Prostate gland (tissue), 2 donors: Measurements from ENCODE around the gene DMAC2L.

Experiments
- POLR2A ChIP-seq: fragments of 450-650 bp; IDR thresholded peaks from one replicate; pipeline ENCODE4 v1.6.1; 2016; ENCODE audit warnings: antibody characterized with exemption, mild to moderate bottlenecking
- POLR2AphosphoS5 ChIP-seq: sonication (generic); formaldehyde crosslinking; IDR thresholded peaks from one replicate; pipeline ENCODE4 v1.6.1; 2017; ENCODE audit warnings: antibody characterized with exemption
- TF ChIP-seq, protein P1 (sequence below), 4 experiments: fragments of 200-600 bp in 2 of 4; fragments of 450-650 bp in 2 of 4; sonication (generic) in 2 of 4; IDR thresholded peaks; 1 replicate in 3 of 4; 2 replicates in 1 of 4; pipeline ENCODE4 v1.5.1; 2016 to 2019; ENCODE audit warnings: antibody characterized with exemption in 4 of 4, mild to moderate bottlenecking in 2 of 4, moderate library complexity in 2 of 4

DNA sequence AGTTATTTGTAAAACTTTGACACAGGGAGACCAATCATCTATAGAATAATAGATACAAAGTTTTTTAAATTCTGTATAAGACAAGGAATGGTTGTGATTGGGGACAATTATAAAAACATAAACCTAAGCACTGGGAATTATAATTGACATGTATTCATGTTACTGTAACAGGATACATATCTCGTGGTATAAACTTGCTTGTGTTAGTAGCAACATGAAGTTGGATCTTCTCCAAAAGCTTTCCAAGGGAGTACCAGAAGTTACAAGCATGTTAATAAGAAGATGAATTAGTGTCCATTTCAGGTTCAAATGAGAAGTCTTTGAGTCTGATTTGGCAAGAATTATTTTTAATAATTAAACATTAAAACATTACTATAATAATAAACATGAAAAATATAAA lies 42.4 kb downstream of the DMAC2L start:
- TF ChIP-seq, protein P1, sequence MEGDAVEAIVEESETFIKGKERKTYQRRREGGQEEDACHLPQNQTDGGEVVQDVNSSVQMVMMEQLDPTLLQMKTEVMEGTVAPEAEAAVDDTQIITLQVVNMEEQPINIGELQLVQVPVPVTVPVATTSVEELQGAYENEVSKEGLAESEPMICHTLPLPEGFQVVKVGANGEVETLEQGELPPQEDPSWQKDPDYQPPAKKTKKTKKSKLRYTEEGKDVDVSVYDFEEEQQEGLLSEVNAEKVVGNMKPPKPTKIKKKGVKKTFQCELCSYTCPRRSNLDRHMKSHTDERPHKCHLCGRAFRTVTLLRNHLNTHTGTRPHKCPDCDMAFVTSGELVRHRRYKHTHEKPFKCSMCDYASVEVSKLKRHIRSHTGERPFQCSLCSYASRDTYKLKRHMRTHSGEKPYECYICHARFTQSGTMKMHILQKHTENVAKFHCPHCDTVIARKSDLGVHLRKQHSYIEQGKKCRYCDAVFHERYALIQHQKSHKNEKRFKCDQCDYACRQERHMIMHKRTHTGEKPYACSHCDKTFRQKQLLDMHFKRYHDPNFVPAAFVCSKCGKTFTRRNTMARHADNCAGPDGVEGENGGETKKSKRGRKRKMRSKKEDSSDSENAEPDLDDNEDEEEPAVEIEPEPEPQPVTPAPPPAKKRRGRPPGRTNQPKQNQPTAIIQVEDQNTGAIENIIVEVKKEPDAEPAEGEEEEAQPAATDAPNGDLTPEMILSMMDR (IDR thresholded peaks at IDR 0.05): no peak
- TF ChIP-seq POLR2AphosphoS5 (no peak), POLR2A (no peak)
